Dedifferentiated amniotic fluid mesenchymal stem cell (primary cell): ENCODE data around the gene CNP.
A peak's percentile ranks its signal among the peaks of the same experiment; 100 is the strongest.
"Not testable (repeated sequence)": the region's sequence is repeated elsewhere in the genome, so short reads cannot be mapped to it uniquely, and the experiment has no call there.

Experiments
- DNase-seq: peaks from one replicate; pipeline ENCODE4 v3.0.0-alpha.2; 2016; ENCODE audit errors: extremely low spot score

Gene CNP

DNA sequence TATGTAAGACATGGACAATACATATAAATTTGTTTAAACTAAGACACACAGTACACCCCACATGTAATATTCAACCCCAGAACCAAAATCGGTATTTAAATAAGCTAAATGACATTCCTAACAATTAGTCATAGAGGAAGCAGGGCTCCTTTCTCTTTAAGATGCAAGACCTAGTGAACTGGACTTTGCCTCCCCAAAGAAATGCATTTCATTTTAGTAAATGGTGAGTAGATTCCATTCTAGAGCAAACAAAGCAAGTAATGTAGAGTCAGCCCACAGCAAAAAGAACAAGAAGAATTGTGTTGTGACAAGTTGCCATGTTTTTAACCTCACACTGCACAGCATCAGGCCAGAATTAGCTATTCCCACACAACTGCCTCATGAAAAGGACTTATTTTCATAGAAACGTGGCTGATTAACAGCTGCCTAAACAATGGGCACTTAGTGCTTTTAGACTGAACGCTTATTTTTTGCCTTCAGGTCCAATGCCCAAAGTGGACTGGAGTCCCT is 36.3 kb downstream of the CNP start:
- DNase-seq = no peak

- no peak for DNase-seq
Measured at GRCh38 chr17:42005166-42005565, 38.6 kb downstream of the CNP start.

- no peak for DNase-seq
Measured at GRCh38 chr17:42009170-42009569, 42.6 kb downstream of the CNP start.

- DNase-seq = not testable (repeated sequence)
Measured at GRCh38 chr17:42010266-42010680, 43.7 kb downstream of the CNP start.

DNA sequence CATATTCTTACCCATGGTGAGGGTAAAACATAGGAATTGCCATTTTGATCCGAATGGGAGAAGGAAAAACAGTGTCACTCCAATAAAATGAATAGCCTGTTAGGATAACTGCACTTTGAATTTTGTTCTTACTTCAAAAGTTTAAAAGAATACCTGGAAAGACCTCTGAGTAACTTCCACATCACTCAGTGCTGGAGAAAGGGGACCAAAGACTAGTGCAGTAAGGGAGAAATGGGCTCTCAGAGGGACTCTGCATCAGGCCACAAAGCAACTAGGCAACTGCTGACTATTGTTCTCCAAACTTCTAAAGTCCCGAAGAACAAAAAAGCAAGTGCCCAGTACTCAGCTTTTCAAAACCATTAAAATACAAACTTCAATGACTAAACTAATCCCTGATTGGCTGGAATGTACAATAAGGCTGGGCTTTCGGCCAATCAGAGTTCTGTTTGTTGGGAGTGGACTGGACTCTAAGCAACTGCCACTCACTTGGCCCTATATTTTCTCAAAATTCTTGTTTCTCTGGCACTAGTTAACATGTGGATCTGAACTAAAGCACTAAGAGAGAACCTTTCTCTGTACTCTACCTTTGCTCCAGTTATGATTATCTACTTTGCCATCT is 44.4 kb downstream of the CNP start:
- no peak for DNase-seq

- DNase-seq = not testable (repeated sequence)
Measured at GRCh38 chr17:42012363-42012762, 45.8 kb downstream of the CNP start.

GRCh38 chr17:42013740-42014139 is 47.1 kb downstream of the CNP start:
- DNase-seq = not testable (repeated sequence)

DNA sequence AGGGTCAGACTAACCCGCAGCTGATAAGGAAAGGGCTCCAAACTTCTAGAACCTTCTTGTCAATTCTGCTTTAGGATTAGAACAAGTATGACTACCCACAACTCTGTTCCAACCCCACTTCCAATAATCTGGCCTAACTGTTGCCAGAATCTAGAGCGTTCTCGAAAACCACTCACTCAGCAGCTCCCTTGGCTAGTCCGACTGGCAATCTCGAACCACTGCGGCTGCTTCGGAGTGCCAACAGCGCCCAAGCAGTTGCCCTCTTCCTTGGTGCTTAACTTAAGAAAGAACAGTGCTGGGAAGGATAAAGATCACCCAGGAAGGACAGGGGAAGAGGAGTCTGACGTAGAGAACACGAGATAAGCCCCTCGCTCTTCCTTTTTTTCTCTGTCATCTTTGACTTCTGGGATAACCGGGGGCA is 49.8 kb downstream of the CNP start:
- no peak for DNase-seq

GRCh38 chr17:42016941-42017865 is 50.6 kb downstream of the CNP start, which contains the start of gene DNAJC7:
Gene DNAJC7 (minus strand): TSS chr17:42017439. CDS start chr17:42017416, 23 bp downstream.
- DNase-seq = peak; percentile 87

DNA sequence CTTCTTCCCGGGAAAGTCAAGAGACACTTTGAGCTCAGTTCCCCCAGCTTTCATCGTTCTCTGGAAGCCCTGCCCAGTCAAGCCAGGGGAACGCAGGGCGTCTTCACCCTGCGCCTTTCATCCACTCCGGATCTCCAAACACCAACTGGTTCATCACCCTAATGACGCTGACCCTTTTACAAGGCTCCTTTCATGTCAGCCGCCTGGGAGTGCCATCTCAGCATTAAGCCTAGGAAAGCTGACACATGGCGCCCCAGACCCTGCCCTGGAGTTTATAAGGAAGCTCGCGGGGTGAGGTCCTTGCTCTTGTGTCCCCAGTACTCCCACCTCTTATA is 51.2 kb downstream of the CNP start:
- DNase-seq = peak; percentile 17

GRCh38 chr17:42018339-42018738 is 51.7 kb downstream of the CNP start:
- no peak for DNase-seq

DNA sequence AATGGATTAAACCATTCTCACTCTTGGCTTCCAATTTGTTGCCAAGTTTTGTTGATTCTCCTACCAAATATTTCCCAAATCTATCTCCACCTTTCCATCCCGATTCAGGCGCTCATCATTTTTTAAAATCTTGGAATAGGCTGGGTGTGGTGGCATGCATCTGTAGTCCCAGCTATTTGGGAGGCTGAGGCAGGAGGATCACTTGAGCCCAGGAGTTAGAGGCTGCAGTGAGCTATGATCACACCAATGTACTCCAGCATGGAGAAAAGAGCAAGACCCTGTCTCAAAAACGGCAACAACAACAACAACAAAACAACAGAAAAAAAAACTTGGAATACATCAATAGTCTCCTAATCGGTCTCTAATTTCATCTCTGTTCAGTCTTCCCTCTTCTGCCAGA is 52.4 kb downstream of the CNP start:
- DNase-seq = no peak

DNA sequence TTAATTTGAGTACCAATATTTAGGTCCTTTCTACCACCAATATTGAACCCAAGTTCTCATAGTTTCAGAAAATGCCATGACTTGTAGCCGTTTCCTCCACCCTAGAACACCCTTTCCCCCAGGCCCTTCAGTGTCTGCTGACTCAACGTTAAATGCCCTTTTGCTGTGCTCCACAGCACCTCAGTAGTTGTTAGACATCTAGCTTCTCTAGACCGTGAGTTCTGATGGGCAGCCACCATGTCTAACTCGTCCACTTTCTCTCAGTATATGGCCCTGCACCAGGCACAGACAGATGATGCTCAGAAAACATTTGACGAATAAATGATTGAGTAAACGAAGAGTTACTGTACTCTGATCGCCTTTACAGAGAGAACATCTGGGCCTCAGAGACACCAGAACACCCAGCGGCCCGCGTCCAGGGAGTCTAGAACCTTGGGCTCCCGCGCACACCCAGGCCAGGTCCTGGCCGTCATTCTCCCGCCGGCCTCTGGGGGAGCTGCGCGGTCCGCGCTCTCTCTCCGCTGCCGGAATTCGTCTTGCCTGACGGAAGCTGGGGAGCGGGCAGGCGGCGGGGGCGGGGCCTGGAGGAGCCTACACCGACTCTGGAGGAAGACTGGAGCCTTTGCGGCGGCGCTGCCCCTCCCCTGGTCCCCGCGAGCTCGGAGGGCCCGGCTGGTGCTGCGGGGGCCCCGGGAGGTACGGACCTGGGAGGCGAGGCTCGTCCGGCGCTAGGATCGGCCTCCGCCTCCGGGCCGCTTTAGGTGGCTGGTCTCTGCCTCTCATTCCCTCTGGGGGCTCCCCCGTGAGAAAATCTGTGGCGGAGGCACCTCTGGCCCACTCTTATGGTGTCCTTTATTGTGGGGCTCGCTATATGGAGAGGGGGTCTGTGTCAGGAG is 53.2 kb downstream of the CNP start, which contains the start of gene NKIRAS2:
TSS of gene NKIRAS2 (plus strand) at position 582 of the 896 bp plus-strand sequence. CDS start 1,488 bp downstream, outside the sequence.
- peak; percentile 91 for DNase-seq

- not testable (repeated sequence) for DNase-seq
Measured at GRCh38 chr17:42020845-42021244, 54.2 kb downstream of the CNP start.

DNA sequence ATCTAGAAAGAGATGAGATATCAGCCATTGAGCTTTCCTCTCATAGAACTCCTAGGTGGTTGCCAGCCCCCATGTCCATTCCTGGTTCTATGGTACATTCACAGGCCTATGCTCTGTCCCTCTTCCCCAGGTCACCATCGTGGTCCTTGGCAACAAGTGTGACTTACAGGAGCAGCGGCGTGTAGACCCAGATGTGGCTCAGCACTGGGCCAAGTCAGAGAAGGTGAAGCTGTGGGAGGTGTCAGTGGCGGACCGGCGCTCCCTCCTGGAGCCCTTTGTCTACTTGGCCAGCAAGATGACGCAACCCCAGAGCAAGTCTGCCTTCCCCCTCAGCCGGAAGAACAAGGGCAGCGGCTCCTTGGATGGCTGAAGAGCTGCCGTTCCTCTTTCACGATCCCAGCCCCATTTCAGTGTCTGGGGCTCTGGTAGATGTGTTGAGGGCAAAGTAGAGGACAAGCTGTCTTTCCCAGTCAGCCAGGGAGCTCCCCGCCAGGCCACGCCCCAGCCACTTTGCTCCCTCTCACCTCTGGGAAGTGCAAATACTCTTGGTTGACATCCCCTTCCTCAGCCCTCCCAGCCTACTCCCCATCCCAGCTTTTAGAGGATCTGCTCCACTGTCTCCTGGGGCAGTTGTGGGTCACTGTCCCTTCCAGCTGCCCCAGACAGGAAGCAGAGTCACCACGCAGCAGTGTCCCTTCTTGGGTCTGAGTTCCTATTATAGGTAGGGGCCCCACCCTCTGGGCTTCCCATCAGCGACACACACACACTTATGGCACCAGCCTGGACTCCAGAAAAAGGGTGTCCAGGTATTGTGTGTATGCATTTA is 57.1 kb downstream of the CNP start:
- no peak for DNase-seq

DNA sequence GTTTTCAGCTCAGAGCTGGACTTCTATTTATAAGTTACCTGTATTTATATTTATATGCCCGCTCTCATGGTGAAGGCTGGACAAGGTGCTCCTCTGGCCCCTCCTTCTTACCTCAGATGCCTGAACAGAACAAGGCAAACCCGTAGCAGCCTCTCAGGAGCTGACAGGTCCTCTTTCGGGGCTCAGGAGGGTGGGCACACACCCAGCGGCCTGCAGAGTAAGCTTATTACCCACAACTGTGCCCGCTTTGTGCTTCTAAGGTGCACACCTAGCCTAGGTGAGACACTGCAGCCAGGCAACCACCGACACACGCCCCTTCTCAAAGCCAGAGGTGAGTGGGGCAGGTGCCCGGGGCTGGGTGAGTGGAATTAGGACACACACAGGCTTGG is 58.6 kb downstream of the CNP start:
- no peak for DNase-seq

- no peak for DNase-seq
Measured at GRCh38 chr17:42025936-42026335, 59.3 kb downstream of the CNP start.

GRCh38 chr17:42026857-42027589 is 60.4 kb downstream of the CNP start:
- no peak for DNase-seq
